IMR-90 (cell line): ENCODE results near the gene NNAT. TPM values are rescaled to one million over a fixed set of nuclear protein-coding genes. Genes with fewer than 3 reads are reported as not detected.

ENCODE experiments used
- ATAC-seq: fragments of 200-7000 bp; cut with Tn5 transposase; 2 replicates; pipeline ENCODE4 v1.9.1; 2020; ENCODE audit warnings: low read depth, mild to moderate bottlenecking, moderate library complexity
- BruUV-seq: library from RNA; stranded (reverse); fragments of 400-500 nt; replicated peaks from 2 replicates; lab custom pipeline; 2021; lab: Mats Ljungman, UMichigan
- CTCF ChIA-PET: fragments of 300-600 bp; formaldehyde crosslinking; extraction: SDS; loops from one replicate; lab custom pipeline; 2021; ENCODE audit warnings: antibody characterized with exemption; lab: Yijun Ruan, JAX
- POLR2A ChIA-PET: fragments of 300-600 bp; sonication (Branson Sonifier 250); formaldehyde crosslinking; loops from one replicate; lab custom pipeline; 2022; ENCODE audit warnings: antibody characterized with exemption; ENCODE audit not compliant: unreplicated experiment; lab: Charles Lee
- DNase-seq: peaks from one replicate; pipeline ENCODE4 v3.0.0; 2013
- H2AFZ ChIP-seq: replicated peaks from 2 replicates; pipeline ENCODE3; 2013; ENCODE audit warnings: low read length, mild to moderate bottlenecking; ENCODE audit not compliant: poor library complexity
- H2AK5ac ChIP-seq: 2 replicates; pipeline ENCODE4 v1.6.1; 2013; ENCODE audit warnings: low read depth, low read length, inconsistent platforms
- H2AK9ac ChIP-seq: replicated peaks from 2 replicates; pipeline ENCODE3; 2013; ENCODE audit warnings: mild to moderate bottlenecking, low read depth, low read length, moderate library complexity; ENCODE audit not compliant: poor library complexity
- H2BK120ac ChIP-seq: 2 replicates; pipeline ENCODE4 v1.6.1; 2013; ENCODE audit warnings: low read depth, low read length, inconsistent platforms
- H2BK15ac ChIP-seq: 3 replicates; pipeline ENCODE4 v1.6.1; 2013; ENCODE audit warnings: low read depth, low read length, inconsistent platforms
- H2BK20ac ChIP-seq: 2 replicates; pipeline ENCODE4 v1.6.1; 2013; ENCODE audit warnings: low read depth, mild to moderate bottlenecking, inconsistent platforms, low read length, moderate library complexity
- H2BK5ac ChIP-seq: 2 replicates; pipeline ENCODE4 v1.6.1; 2013; ENCODE audit warnings: mild to moderate bottlenecking, low read depth, low read length, inconsistent platforms; ENCODE audit not compliant: poor library complexity, severe bottlenecking
- H3K14ac ChIP-seq: replicated peaks from 2 replicates; pipeline ENCODE4 v1.6.1; 2013; ENCODE audit warnings: low read depth, low read length, inconsistent platforms
- H3K18ac ChIP-seq: 2 replicates; pipeline ENCODE4 v1.6.1; 2013; ENCODE audit warnings: low read depth, low read length, control low read depth
- H3K23ac ChIP-seq: 2 replicates; pipeline ENCODE4 v1.6.1; 2013; ENCODE audit warnings: low read depth, low read length, inconsistent platforms
- H3K27ac ChIP-seq: 2 replicates; pipeline ENCODE4 v1.5.1; 2013; ENCODE audit warnings: mild to moderate bottlenecking, control low read depth, low read length; ENCODE audit not compliant: insufficient read depth
- H3K27me3 ChIP-seq: 2 replicates; pipeline ENCODE4 v1.6.1; 2013; ENCODE audit warnings: low read length; ENCODE audit not compliant: control insufficient read depth, insufficient read depth
- H3K36me3 ChIP-seq: 2 replicates; pipeline ENCODE4 v1.6.1; 2013; ENCODE audit warnings: low read length, mixed read lengths; ENCODE audit not compliant: control insufficient read depth, insufficient read depth
- H3K4ac ChIP-seq: 2 replicates; pipeline ENCODE4 v1.6.1; 2013; ENCODE audit warnings: low read depth, low read length, inconsistent platforms
- H3K4me1 ChIP-seq: 2 replicates; pipeline ENCODE4 v1.6.1; 2013; ENCODE audit warnings: low read length, mixed read lengths; ENCODE audit not compliant: control insufficient read depth, insufficient read depth
- H3K4me2 ChIP-seq: 2 replicates; pipeline ENCODE4 v1.6.1; 2013; ENCODE audit warnings: low read depth, mild to moderate bottlenecking, control low read depth, low read length, moderate library complexity
- H3K4me3 ChIP-seq: 2 replicates; pipeline ENCODE4 v1.5.1; 2013; ENCODE audit warnings: low read depth, mild to moderate bottlenecking, control low read depth, low read length, moderate library complexity; ENCODE audit not compliant: insufficient read depth
- H3K56ac ChIP-seq: 2 replicates; pipeline ENCODE4 v1.6.1; 2013; ENCODE audit warnings: low read length, inconsistent platforms; ENCODE audit not compliant: insufficient read depth; ENCODE audit errors: extremely low read depth
- H3K79me1 ChIP-seq, 2 experiments: 2 replicates each; pipeline ENCODE4 v1.6.1; 2013; ENCODE audit warnings: low read length in 2 of 2, inconsistent platforms in 1 of 2, low read depth in 1 of 2
- H3K9ac ChIP-seq: 2 replicates; pipeline ENCODE4 v1.6.1; 2013; ENCODE audit warnings: low read depth, low read length, control low read depth
- H3K9me1 ChIP-seq: 2 replicates; pipeline ENCODE4 v1.6.1; 2013; ENCODE audit warnings: low read length, inconsistent platforms; ENCODE audit not compliant: insufficient read depth
- H3K9me3 ChIP-seq: 2 replicates; pipeline ENCODE4 v1.6.1; 2013; ENCODE audit warnings: low read length; ENCODE audit not compliant: control insufficient read depth, insufficient read depth
- H4K20me1 ChIP-seq: 2 replicates; pipeline ENCODE4 v1.6.1; 2013; ENCODE audit warnings: low read length, inconsistent platforms; ENCODE audit not compliant: insufficient read depth
- H4K5ac ChIP-seq: 2 replicates; pipeline ENCODE4 v1.6.1; 2013; ENCODE audit warnings: mild to moderate bottlenecking, low read depth, low read length, control low read depth
- H4K8ac ChIP-seq, 2 experiments: 2 replicates each; pipeline ENCODE4 v1.6.1; 2013; ENCODE audit warnings: low read depth in 2 of 2, low read length in 2 of 2, control low read depth in 1 of 2, inconsistent platforms in 1 of 2
- H4K91ac ChIP-seq: 2 replicates; pipeline ENCODE4 v1.6.1; 2013; ENCODE audit warnings: low read depth, low read length, inconsistent platforms; ENCODE audit not compliant: insufficient read depth
- CEBPB ChIP-seq: IDR thresholded peaks from 2 replicates; pipeline ENCODE4 v1.6.1; 2012; ENCODE audit warnings: low read depth, low read length, improper control_type of control experiment
- CHD1 ChIP-seq: IDR thresholded peaks from 2 replicates; pipeline ENCODE4 v1.6.1; 2012; ENCODE audit warnings: low read depth, low read length, improper control_type of control experiment
- FOS ChIP-seq: fragments of 150-350 bp; IDR thresholded peaks from 2 replicates; pipeline ENCODE4 v1.6.1; 2016; ENCODE audit warnings: low read depth, low read length
- MAFK ChIP-seq: IDR thresholded peaks from 2 replicates; pipeline ENCODE4 v1.6.1; 2012; ENCODE audit warnings: low read depth, low read length, improper control_type of control experiment
- MAZ ChIP-seq: IDR thresholded peaks from 2 replicates; pipeline ENCODE4 v1.6.1; 2012; ENCODE audit warnings: low read depth, mild to moderate bottlenecking, low read length, improper control_type of control experiment, moderate library complexity, borderline replicate concordance
- RAD21 ChIP-seq: IDR thresholded peaks from 2 replicates; pipeline ENCODE4 v1.6.1; 2012; ENCODE audit warnings: low read length, improper control_type of control experiment
- RCOR1 ChIP-seq: IDR thresholded peaks from 2 replicates; pipeline ENCODE4 v1.6.1; 2012; ENCODE audit warnings: mild to moderate bottlenecking, low read length, improper control_type of control experiment; ENCODE audit not compliant: insufficient replicate concordance
- RFX5 ChIP-seq: IDR thresholded peaks from 2 replicates; pipeline ENCODE4 v1.8.0; 2012; ENCODE audit warnings: low read depth, mild to moderate bottlenecking, low read length, moderate library complexity
- SMC3 ChIP-seq: fragments of 150-350 bp; IDR thresholded peaks from 2 replicates; pipeline ENCODE4 v1.6.1; 2016; ENCODE audit warnings: low read depth, mild to moderate bottlenecking, antibody characterized with exemption, low read length, moderate library complexity
- USF2 ChIP-seq: fragments of 150-350 bp; IDR thresholded peaks from 2 replicates; pipeline ENCODE4 v1.6.1; 2017; ENCODE audit warnings: mild to moderate bottlenecking, antibody characterized with exemption, low read length, low read depth
- WGBS, 2 experiments: methylation state at CpG; one replicate each; pipeline versions ENCODE4 v1.1.5 to v1.1.7; 2013; ENCODE audit warnings: missing lambda C conversion rate in 2 of 2; ENCODE audit not compliant: insufficient read length in 1 of 2; ENCODE audit errors: extremely low coverage in 2 of 2; 5-methylcytosine and 5-hydroxymethylcytosine counted together
- dilution Hi-C: fragments of 300-500 bp; cut with HindIII; formaldehyde crosslinking; loops from one replicate; pipeline ENCODE4 v1.14.3; 2018; ENCODE audit warnings: low sequenced_read_pairs; ENCODE audit not compliant: unreplicated experiment
- in situ Hi-C: fragments of 300-500 bp; cut with MboI; formaldehyde crosslinking; loops from 3 replicates; pipeline ENCODE4 v1.14.3; 2019; ENCODE audit warnings: low sequenced_read_pairs, inconsistent platforms, mixed read lengths
- intact Hi-C: fragments of 100-400 bp; cut with micrococcal nuclease; formaldehyde crosslinking; loops from 2 replicates; pipeline ENCODE4 v1.10.0; 2022
- polyA plus RNA-seq, 3 experiments: library from polyadenylated mRNA; depleted of rRNA; stranded (reverse); fragments of >200 nt; gene quantifications; 2 replicates each; pipeline ENCODE4 v1.2.3, GENCODE V29; 2012; ENCODE audit warnings: low replicate concordance in 1 of 3
- total RNA-seq: library from RNA; depleted of rRNA; stranded (reverse); fragments of >200 nt; gene quantifications from 2 replicates; pipeline ENCODE4 v1.2.3, GENCODE V29; 2012
- TF ChIP-seq, protein P1 (sequence below): conservative IDR thresholded peaks from 2 replicates; pipeline ENCODE4 v1.5.1; 2012; ENCODE audit warnings: mild to moderate bottlenecking, low read depth, low read length, improper control_type of control experiment
- TF ChIP-seq, protein P2 (sequence below): fragments of 150-350 bp; IDR thresholded peaks from 2 replicates; pipeline ENCODE4 v1.6.1; 2016; ENCODE audit warnings: low read depth, mild to moderate bottlenecking, low read length, moderate library complexity, borderline replicate concordance

Gene NNAT
- total and polyA plus RNA-seq, 2 of the 4 experiments (the other 2 are of a cell fraction): 2.0 to 6.5 TPM

GRCh38 chr20:37513779-37514359 lies 7.2 kb upstream of the NNAT start:
- Histone ChIP-seq H2BK20ac (no peak overlapping the region), H3K4me2 (no peak overlapping the region), H3K27me3 (no peaks in the 10 kb centered on the region), H2BK15ac (no peak overlapping the region), H3K36me3 (peaks cover 30% of the 10 kb centered on the region), H3K9me3 (no peaks in the 10 kb centered on the region), H3K14ac (no peak overlapping the region), H4K5ac (no peak overlapping the region), H3K4me1 (peaks cover 31% of the 10 kb centered on the region), H2BK120ac (no peak overlapping the region), H3K4me3 (no peak overlapping the region), H3K23ac (no peak overlapping the region), H3K18ac (no peak overlapping the region), H3K4ac (no peak overlapping the region), H2BK5ac (no peak overlapping the region), H3K9me1 (peaks cover 60% of the 10 kb centered on the region), H3K27ac (no peak overlapping the region), H2AK5ac (no peak overlapping the region), H3K9ac (no peak overlapping the region), H2AFZ (no peak overlapping the region), H4K91ac (no peak overlapping the region), H4K8ac (no peak overlapping the region), H2AK9ac (no peak overlapping the region), H3K79me1 (peaks cover 50 to 95% of the 10 kb centered on the region in 2 experiments), H4K20me1 (peaks cover 85% of the 10 kb centered on the region), H3K56ac (no peak overlapping the region)
- ATAC-seq: no peak
- WGBS, 2 experiments: 95% methylated on average over 4 of the region's 4 CpGs; no CpG with 5 or more reads in 1 of the 2 experiments
- no peak for DNase-seq
- intact Hi-C loops (no loop called here), in situ Hi-C loops (loop anchor here (5.0 kb wide), 1 partner anchor 107 kb away; no protein-coding TSS in a partner anchor), dilution Hi-C loops (no loop called here)
- TF ChIP-seq RCOR1 (no peak), RFX5 (no peak), FOS (no peak), RAD21 (no peak), USF2 (no peak), MAFK (no peak), SMC3 (no peak), CHD1 (no peak), MAZ (no peak), CEBPB (no peak)
- TF ChIP-seq, protein P1, sequence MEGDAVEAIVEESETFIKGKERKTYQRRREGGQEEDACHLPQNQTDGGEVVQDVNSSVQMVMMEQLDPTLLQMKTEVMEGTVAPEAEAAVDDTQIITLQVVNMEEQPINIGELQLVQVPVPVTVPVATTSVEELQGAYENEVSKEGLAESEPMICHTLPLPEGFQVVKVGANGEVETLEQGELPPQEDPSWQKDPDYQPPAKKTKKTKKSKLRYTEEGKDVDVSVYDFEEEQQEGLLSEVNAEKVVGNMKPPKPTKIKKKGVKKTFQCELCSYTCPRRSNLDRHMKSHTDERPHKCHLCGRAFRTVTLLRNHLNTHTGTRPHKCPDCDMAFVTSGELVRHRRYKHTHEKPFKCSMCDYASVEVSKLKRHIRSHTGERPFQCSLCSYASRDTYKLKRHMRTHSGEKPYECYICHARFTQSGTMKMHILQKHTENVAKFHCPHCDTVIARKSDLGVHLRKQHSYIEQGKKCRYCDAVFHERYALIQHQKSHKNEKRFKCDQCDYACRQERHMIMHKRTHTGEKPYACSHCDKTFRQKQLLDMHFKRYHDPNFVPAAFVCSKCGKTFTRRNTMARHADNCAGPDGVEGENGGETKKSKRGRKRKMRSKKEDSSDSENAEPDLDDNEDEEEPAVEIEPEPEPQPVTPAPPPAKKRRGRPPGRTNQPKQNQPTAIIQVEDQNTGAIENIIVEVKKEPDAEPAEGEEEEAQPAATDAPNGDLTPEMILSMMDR: no peak
- TF ChIP-seq, protein P2, sequence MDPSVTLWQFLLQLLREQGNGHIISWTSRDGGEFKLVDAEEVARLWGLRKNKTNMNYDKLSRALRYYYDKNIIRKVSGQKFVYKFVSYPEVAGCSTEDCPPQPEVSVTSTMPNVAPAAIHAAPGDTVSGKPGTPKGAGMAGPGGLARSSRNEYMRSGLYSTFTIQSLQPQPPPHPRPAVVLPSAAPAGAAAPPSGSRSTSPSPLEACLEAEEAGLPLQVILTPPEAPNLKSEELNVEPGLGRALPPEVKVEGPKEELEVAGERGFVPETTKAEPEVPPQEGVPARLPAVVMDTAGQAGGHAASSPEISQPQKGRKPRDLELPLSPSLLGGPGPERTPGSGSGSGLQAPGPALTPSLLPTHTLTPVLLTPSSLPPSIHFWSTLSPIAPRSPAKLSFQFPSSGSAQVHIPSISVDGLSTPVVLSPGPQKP: no peak
- POLR2A ChIA-PET: no interaction called here
- BruUV-seq: no TSS peak
- CTCF ChIA-PET: no interaction called here
